Activated CD8-positive, alpha-beta T cell treated with anti-CD3 and anti-CD28 coated beads, Interleukin-2, amount 10 ng/mL, durations not matched to agents 7 days and 5 days (primary cell): ENCODE results near the gene PLPP3. TPM values are rescaled to one million over a fixed set of nuclear protein-coding genes. Genes with fewer than 3 reads are reported as not detected.

Experiments
- ATAC-seq: fragments of 150-1000 bp; cut with Tn5 transposase; one replicate; pipeline ENCODE4 v1.10.0; 2021; ENCODE audit warnings: moderate library complexity
- CTCF ChIA-PET: fragments of 350-600 bp; sonication (Branson Sonifier 250); formaldehyde crosslinking; loops from one replicate; lab custom pipeline; 2021; ENCODE audit warnings: antibody characterized with exemption; lab: Charles Lee
- POLR2A ChIA-PET: fragments of 350-600 bp; sonication (Branson Sonifier 250); formaldehyde crosslinking; loops from one replicate; lab custom pipeline; 2021; ENCODE audit warnings: antibody characterized with exemption; lab: Charles Lee
- DNase-seq: peaks from one replicate; pipeline ENCODE4 v3.0.0-alpha.2; 2020
- H3K27ac Mint-ChIP-seq: one replicate; pipeline ENCODE4 v1.8.0; 2021; ENCODE audit warnings: mild to moderate bottlenecking, mixed read lengths
- H3K27me3 Mint-ChIP-seq: one replicate; pipeline ENCODE4 v1.8.0; 2021; ENCODE audit warnings: low read depth, mixed read lengths
- H3K36me3 Mint-ChIP-seq: one replicate; pipeline ENCODE4 v1.8.0; 2021; ENCODE audit warnings: low read depth, mixed read lengths
- H3K4me1 Mint-ChIP-seq: one replicate; pipeline ENCODE4 v1.8.0; 2021; ENCODE audit warnings: low read depth, mixed read lengths
- H3K4me3 Mint-ChIP-seq: one replicate; pipeline ENCODE4 v1.8.0; 2021; ENCODE audit warnings: mild to moderate bottlenecking, mixed read lengths
- H3K9me3 Mint-ChIP-seq: one replicate; pipeline ENCODE4 v1.8.0; 2022; ENCODE audit warnings: mixed read lengths; ENCODE audit not compliant: insufficient read depth
- total RNA-seq, 2 experiments: library from RNA; stranded (reverse); gene quantifications; one replicate each; pipeline ENCODE4 v1.2.3, GENCODE V29; 2021

PLPP3 gene
- total RNA-seq, 2 experiments from 2014 or later, result not detected

DNA sequence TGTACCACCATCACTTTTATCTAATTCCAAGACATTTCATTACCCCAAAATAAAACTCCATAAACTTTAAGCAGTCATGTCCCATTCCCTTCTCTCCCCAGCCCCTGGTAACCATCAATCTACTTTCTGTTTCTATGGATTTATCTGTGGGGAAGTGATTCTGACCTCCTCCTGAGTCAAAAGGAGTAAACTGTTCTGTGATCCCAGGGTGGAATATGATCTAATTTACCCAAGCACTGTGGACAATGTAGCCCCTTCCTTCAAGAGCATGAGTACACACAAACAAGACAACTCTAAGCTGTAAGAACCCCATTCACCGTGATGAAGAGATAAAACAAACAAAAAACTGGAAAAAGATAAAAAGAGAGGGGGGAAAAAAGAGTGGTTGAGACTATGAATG lies 77.9 kb downstream of the PLPP3 start:
- Mint-ChIP-seq H3K4me3 (no peak overlapping the region), H3K36me3 (no peaks in the 10 kb centered on the region), H3K27me3 (no peaks in the 10 kb centered on the region), H3K27ac (no peak overlapping the region), H3K9me3 (no peaks in the 10 kb centered on the region), H3K4me1 (no peaks in the 10 kb centered on the region)
- POLR2A ChIA-PET, result no interaction called here
- CTCF ChIA-PET, result no interaction called here
- DNase-seq (no peak), ATAC-seq (no peak)

DNA sequence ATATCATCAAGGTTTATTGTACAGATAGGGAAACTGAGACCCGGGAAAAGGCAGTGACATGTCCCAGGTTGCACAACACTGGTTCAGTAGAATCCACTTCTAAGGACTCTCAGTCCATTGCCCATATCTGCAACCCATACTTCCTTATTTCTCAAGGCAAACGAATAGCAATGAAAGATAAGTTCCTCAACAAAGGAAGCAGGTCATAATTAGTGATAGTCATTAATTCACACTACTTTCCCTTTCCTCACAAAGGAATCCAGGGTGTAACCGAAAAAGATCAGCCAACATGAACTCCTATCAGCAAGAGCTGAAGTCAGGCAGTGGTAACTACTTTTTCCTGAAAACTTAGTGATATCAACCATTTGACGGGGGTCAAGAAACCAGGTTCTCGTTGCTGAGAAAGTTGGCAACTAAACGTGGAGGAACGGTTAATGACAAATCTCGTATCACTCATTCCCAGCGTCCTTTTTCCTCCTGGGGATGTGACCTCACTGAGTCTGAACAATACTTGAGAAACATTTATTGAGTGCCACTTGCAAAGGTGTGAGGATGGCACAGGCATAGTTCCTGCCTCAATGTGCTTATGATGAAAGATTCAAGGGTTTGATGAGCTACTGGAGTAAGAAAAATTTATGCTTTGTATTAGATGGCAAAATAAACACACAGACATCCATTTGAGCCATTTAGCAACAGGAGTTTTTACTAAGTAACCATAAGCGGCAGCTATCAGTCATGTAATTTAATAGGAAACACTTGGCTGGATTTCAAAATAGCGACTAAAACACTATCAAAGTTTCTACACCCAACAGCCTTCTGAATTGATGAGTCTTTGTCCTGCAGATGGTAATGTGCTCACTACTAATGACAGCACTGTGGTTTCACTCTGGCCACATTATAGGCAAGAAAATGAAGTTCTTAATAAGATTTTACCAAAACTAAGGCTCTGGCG lies 82.3 kb downstream of the PLPP3 start:
- Mint-ChIP-seq H3K9me3 (no peaks in the 10 kb centered on the region), H3K27me3 (no peaks in the 10 kb centered on the region), H3K4me1 (no peaks in the 10 kb centered on the region), H3K27ac (no peak overlapping the region), H3K36me3 (no peaks in the 10 kb centered on the region), H3K4me3 (no peak overlapping the region)
- no peak for ATAC-seq
- ChIA-PET POLR2A (no interaction called here), CTCF (no interaction called here)
- no peak for DNase-seq

DNA sequence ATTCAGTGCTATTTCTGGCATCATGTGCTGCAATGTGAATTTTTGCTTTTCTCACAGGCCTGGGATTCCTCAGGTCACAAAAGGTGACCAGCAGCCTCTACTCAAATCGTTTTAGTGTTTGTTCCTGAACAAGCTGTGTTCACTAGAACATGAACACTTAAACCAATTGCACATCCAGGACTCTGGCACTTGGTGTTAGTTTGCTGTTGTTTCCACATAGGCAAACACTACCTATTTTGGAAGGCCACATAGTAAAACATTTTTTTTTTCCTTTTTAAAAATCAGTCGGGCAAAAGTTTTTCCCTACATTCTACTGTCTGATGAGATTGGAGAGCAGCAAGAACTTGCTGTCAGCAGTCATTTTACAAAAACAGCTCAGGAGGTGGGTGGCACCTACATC lies 83.2 kb downstream of the PLPP3 start:
- H3K27ac Mint-ChIP-seq, result no peak overlapping the region
- H3K9me3 Mint-ChIP-seq, result no peaks in the 10 kb centered on the region
- H3K4me3 Mint-ChIP-seq, result no peak overlapping the region
- no peak for ATAC-seq
- no peak for DNase-seq
- no peaks in the 10 kb centered on the region for H3K27me3 Mint-ChIP-seq
- ChIA-PET CTCF (no interaction called here), POLR2A (no interaction called here)
- H3K4me1 Mint-ChIP-seq, result no peaks in the 10 kb centered on the region
- no peaks in the 10 kb centered on the region for H3K36me3 Mint-ChIP-seq

DNA sequence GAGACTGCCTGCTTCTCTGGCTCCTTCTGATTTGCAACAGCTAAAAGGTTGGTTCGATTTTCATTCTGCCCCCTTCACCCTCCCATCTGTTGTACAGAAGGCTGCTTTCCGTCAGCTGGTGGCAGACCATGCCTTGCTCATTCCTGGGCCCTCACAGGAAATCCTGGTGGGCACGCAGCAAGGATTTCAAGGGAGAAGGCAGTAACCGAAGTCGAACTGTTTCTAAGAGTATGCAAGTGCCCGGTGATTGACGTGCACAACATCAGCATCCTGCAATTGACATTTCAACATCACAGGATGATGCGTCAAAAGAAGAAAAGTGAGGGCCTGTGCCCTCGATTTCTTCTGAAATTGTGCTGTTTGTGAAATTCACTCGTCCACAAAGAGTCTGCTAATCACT lies 83.8 kb downstream of the PLPP3 start:
- Mint-ChIP-seq H3K36me3 (no peaks in the 10 kb centered on the region), H3K9me3 (peaks cover 2% of the 10 kb centered on the region), H3K4me1 (no peaks in the 10 kb centered on the region), H3K27me3 (no peaks in the 10 kb centered on the region), H3K4me3 (no peak overlapping the region), H3K27ac (no peak overlapping the region)
- ATAC-seq (no peak), DNase-seq (no peak)
- ChIA-PET POLR2A (no interaction called here), CTCF (no interaction called here)

DNA sequence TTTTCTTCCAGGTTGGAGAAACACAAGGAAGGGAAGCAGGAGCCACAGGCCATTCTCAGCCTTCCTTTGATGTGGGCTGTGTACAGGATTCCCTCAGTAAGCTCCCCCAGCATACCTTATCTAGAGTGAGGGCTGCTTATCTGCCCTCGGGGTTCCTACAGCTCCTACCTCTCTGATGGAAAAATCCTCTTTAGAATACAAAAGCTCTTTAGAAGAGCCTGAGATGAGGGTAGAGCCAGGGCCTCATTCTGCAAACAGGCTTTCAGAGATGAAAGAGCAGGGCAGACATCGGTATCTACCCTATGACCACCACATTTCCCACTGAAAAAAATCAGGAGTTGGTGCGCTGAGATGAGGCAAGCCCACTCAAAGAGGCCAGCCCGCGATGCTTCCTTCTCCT lies 85.1 kb downstream of the PLPP3 start:
- ChIA-PET POLR2A (no interaction called here), CTCF (interaction anchor here (1.4 kb wide), 1 partner anchor 11 kb away, joined by 3 read pairs; no protein-coding TSS in a partner anchor)
- no peak for DNase-seq
- H3K4me1 Mint-ChIP-seq, result no peaks in the 10 kb centered on the region
- H3K4me3 Mint-ChIP-seq, result no peak overlapping the region
- no peaks in the 10 kb centered on the region for H3K36me3 Mint-ChIP-seq
- H3K9me3 Mint-ChIP-seq, result peaks cover 4% of the 10 kb centered on the region
- H3K27me3 Mint-ChIP-seq, result no peaks in the 10 kb centered on the region
- no peak overlapping the region for H3K27ac Mint-ChIP-seq
- no peak for ATAC-seq

DNA sequence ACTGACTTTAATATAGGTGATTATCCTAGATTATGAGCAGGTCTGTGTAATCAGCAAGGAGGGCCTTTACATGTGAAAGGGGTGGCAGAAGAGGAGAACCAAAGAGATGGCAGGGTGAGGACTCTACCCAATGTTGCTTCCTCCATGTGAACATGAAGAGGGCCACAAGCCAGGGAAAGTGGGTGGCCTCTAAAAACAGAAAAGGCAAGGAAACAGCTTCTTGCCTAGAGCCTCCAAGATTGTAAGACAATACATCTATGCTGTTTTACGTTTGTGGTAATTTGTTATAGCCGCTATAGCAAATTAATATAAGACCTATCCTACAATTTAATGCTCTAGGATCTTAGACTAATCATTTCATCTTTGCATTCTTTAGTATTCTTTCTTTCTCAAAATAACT lies 85.5 kb downstream of the PLPP3 start:
- no peak overlapping the region for H3K27ac Mint-ChIP-seq
- no peaks in the 10 kb centered on the region for H3K36me3 Mint-ChIP-seq
- POLR2A ChIA-PET, result no interaction called here
- CTCF ChIA-PET, result interaction anchor here (1.4 kb wide), 1 partner anchor 11 kb away, joined by 3 read pairs; no protein-coding TSS in a partner anchor
- H3K27me3 Mint-ChIP-seq, result no peaks in the 10 kb centered on the region
- H3K4me1 Mint-ChIP-seq, result no peaks in the 10 kb centered on the region
- H3K4me3 Mint-ChIP-seq, result no peak overlapping the region
- no peak for ATAC-seq
- peaks cover 4% of the 10 kb centered on the region for H3K9me3 Mint-ChIP-seq
- DNase-seq, result no peak

DNA sequence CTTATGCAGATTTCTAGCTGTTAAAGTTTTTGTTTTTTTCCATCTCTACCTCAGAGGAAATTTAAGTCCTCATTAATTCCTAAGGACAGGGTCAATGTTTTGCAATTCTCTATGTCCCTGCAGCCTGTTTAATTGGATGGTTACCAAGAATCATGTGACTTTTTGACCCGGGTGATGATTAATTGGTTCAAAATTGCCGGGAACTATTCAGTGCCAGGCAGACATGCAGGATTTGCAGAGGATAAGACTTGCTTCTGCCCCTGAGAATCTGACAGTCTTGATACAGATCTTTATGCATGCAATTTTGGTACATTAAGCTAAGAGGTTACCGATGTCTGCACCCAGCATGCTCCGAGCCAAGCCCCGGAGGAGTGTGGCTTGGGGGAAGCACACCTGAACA lies 87.9 kb downstream of the PLPP3 start:
- H3K27ac Mint-ChIP-seq, result no peak overlapping the region
- ChIA-PET POLR2A (no interaction called here), CTCF (no interaction called here)
- DNase-seq, result no peak
- peaks cover 4% of the 10 kb centered on the region for H3K9me3 Mint-ChIP-seq
- ATAC-seq, result no peak
- no peak overlapping the region for H3K4me3 Mint-ChIP-seq
- H3K4me1 Mint-ChIP-seq, result no peaks in the 10 kb centered on the region
- H3K27me3 Mint-ChIP-seq, result no peaks in the 10 kb centered on the region
- H3K36me3 Mint-ChIP-seq, result no peaks in the 10 kb centered on the region

DNA sequence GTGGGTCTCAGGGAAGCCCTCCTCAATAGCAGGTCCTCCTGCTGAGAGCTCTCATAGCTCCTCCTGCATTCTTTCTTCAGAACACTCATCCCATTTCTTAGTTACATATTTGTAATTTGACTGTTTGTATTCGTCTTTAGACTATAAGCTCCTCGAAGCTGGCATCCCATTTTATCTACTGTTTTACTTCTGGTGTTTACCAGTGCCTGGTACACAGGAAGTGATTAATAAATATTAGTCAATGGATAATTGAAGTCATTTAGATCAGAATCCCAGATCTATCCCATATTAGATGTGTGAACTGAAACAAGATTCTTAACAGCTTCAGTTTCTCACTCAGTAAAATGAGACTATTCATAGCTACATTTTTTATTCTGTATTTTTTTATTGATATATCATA lies 88.7 kb downstream of the PLPP3 start:
- ATAC-seq, result no peak
- peaks cover 4% of the 10 kb centered on the region for H3K9me3 Mint-ChIP-seq
- CTCF ChIA-PET, result no interaction called here

DNA sequence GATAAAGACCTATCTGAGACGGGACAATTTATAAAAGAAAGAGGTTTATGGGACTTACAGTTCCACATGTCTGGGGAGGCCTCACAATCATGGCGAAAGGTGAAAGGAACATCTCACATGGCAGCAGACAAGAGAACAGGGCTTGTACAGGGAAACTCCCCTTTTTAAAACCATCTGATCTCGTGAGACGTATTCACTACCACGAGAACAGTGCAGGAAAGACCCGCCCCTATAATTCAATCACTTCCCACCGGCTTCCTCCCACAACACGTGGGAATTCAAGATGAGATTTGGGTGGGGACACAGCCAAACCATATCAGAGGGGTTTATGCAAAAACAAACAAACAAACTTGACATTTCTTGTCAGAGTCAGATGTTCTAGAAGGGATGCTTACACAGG lies 89.7 kb downstream of the PLPP3 start:
- H3K9me3 Mint-ChIP-seq, result peaks cover 4% of the 10 kb centered on the region
- H3K4me3 Mint-ChIP-seq, result no peak overlapping the region
- no peaks in the 10 kb centered on the region for H3K36me3 Mint-ChIP-seq
- H3K4me1 Mint-ChIP-seq, result no peaks in the 10 kb centered on the region
- no peak overlapping the region for H3K27ac Mint-ChIP-seq
- ChIA-PET CTCF (no interaction called here), POLR2A (no interaction called here)
- DNase-seq (no peak), ATAC-seq (no peak)
- no peaks in the 10 kb centered on the region for H3K27me3 Mint-ChIP-seq

More for the DNA sequence above, 88.7 kb downstream of the PLPP3 start:
- no peak for DNase-seq
- Mint-ChIP-seq H3K36me3 (no peaks in the 10 kb centered on the region), H3K4me1 (no peaks in the 10 kb centered on the region), H3K27ac (no peak overlapping the region), H3K27me3 (no peaks in the 10 kb centered on the region), H3K4me3 (no peak overlapping the region)
- POLR2A ChIA-PET, result no interaction called here

DNA sequence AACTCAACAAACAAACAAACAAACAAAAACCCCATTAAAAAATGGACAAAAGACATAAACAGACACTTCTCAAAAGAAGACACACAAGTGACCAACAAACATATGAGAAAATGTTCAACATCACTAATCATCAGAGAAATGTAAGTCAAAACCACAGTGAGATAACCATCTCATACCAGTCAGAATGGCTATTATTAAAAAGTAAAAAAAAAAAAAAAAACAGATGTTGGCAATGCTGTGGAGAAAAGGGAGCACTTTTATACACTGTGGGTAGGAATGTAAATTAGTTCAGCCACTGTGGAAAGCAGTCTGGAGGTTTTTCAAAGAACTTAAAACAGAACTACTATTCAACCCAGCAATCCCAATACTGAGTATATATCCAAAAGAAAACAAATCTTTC lies 94.7 kb downstream of the PLPP3 start:
- CTCF ChIA-PET, result no interaction called here
- Mint-ChIP-seq H3K4me3 (no peak overlapping the region), H3K27ac (no peak overlapping the region), H3K9me3 (no peaks in the 10 kb centered on the region), H3K36me3 (no peaks in the 10 kb centered on the region), H3K27me3 (peaks cover 2% of the 10 kb centered on the region), H3K4me1 (no peaks in the 10 kb centered on the region)
- ATAC-seq (no peak), DNase-seq (no peak)
- POLR2A ChIA-PET, result no interaction called here

DNA sequence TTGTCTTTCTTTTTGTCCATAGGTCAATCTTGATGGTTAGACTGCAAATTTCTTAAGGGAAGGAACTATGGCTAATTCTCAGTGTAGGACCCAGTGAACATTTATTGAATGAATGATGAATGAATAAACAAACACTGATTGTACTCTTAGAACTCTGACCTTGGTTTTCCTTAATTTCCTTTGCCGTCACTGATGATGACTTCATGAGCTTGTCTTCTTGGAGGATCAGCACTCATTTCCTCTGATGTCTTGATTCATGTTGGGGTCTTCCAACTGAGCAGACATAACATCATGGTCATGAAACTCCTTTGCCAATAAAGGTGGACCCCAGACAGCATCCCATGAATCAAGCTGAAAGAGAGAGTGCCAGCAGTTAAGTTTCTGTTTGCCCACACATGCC lies 96.3 kb downstream of the PLPP3 start:
- Mint-ChIP-seq H3K36me3 (no peaks in the 10 kb centered on the region), H3K4me3 (no peak overlapping the region), H3K4me1 (no peaks in the 10 kb centered on the region), H3K9me3 (no peaks in the 10 kb centered on the region), H3K27ac (no peak overlapping the region), H3K27me3 (peaks cover 12% of the 10 kb centered on the region)
- ChIA-PET CTCF (no interaction called here), POLR2A (no interaction called here)
- ATAC-seq (no peak), DNase-seq (no peak)

DNA sequence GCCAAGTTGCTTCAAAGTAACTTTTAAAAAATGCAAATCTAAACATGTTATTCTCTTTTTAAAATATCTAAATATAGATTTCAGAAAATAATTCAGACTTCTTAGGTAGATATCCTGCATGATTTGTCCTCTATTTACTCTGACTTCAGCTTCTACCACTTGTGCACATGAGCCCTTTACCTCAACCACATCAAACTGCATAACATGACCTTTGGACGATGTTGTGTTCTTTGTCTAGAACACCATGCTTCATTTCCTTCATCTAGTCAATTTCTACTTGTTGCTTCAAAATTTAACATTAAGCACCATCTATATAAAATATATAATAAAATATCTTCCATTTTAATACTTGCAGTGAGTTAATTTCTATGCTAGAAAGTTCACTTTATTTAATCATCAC lies 96.9 kb downstream of the PLPP3 start:
- no peak for DNase-seq
- no peak overlapping the region for H3K27ac Mint-ChIP-seq
- ChIA-PET CTCF (no interaction called here), POLR2A (no interaction called here)
- no peak for ATAC-seq
- no peaks in the 10 kb centered on the region for H3K4me1 Mint-ChIP-seq
- H3K27me3 Mint-ChIP-seq, result peaks cover 14% of the 10 kb centered on the region
- no peaks in the 10 kb centered on the region for H3K9me3 Mint-ChIP-seq
- no peaks in the 10 kb centered on the region for H3K36me3 Mint-ChIP-seq
- H3K4me3 Mint-ChIP-seq, result no peak overlapping the region
